Suprapubic skin (tissue), 4 donors: ENCODE results near the gene NEMF.

ENCODE experiments used
- CTCF ChIP-seq, 2 donors: fragments of 200-600 bp in 1 of 2; fragments of 450-650 bp in 1 of 2; sonication (generic) in 1 of 2; IDR thresholded peaks; one replicate each; pipeline ENCODE4 v1.5.1; 2016 to 2019; ENCODE audit warnings: antibody characterized with exemption in 2 of 2, mild to moderate bottlenecking in 1 of 2, moderate library complexity in 1 of 2
- EP300 ChIP-seq: sonication (generic); formaldehyde crosslinking; IDR thresholded peaks from one replicate; pipeline ENCODE4 v1.6.1; 2017; ENCODE audit warnings: antibody characterized with exemption
- POLR2A ChIP-seq, 2 donors: fragments of 450-650 bp; IDR thresholded peaks; one replicate each; pipeline ENCODE4 v1.6.1; 2017; ENCODE audit warnings: antibody characterized with exemption in 2 of 2, mild to moderate bottlenecking in 2 of 2, moderate library complexity in 2 of 2
- POLR2AphosphoS5 ChIP-seq, 3 donors: sonication (generic); formaldehyde crosslinking; IDR thresholded peaks; one replicate each; pipeline ENCODE4 v1.6.1; 2017; ENCODE audit warnings: antibody characterized with exemption in 3 of 3

- TF ChIP-seq POLR2A (IDR thresholded peaks at IDR 0.05): no peak
- no peak for TF ChIP-seq CTCF (IDR thresholded peaks at IDR 0.05)
- TF ChIP-seq POLR2AphosphoS5 (IDR thresholded peaks at IDR 0.05): no peak
- TF ChIP-seq EP300: no peak
Measured at GRCh38 chr14:49876563-49877127, 24.1 kb upstream of the NEMF start.
